ENCODE measurements around the gene EGFR.

EGFR gene

GRCh38 chr7:54985426-54986330 lies 33.1 kb upstream of the EGFR start:
- peak overlapping the region; percentile 69 for H3K27ac ChIP-seq
- TF ChIP-seq, protein P1, sequence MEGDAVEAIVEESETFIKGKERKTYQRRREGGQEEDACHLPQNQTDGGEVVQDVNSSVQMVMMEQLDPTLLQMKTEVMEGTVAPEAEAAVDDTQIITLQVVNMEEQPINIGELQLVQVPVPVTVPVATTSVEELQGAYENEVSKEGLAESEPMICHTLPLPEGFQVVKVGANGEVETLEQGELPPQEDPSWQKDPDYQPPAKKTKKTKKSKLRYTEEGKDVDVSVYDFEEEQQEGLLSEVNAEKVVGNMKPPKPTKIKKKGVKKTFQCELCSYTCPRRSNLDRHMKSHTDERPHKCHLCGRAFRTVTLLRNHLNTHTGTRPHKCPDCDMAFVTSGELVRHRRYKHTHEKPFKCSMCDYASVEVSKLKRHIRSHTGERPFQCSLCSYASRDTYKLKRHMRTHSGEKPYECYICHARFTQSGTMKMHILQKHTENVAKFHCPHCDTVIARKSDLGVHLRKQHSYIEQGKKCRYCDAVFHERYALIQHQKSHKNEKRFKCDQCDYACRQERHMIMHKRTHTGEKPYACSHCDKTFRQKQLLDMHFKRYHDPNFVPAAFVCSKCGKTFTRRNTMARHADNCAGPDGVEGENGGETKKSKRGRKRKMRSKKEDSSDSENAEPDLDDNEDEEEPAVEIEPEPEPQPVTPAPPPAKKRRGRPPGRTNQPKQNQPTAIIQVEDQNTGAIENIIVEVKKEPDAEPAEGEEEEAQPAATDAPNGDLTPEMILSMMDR (conservative IDR thresholded peaks at IDR 0.05): no peak

- H3K27ac ChIP-seq: peak overlapping the region; percentile 49; the same call in 1 of the 2 replicates
Measured at GRCh38 chr7:54986716-54987115, 32.1 kb upstream of the EGFR start.

GRCh38 chr7:54987772-54988171 lies 31.0 kb upstream of the EGFR start:
- H3K27ac ChIP-seq: no peak overlapping the region
- TF ChIP-seq ZFX (IDR thresholded peaks at IDR 0.05): no peak
- TF ChIP-seq, protein P1 (conservative IDR thresholded peaks at IDR 0.05): no peak

More at GRCh38 chr7:54986716-54987115, 32.1 kb upstream of the EGFR start:
- TF ChIP-seq ZFX (IDR thresholded peaks at IDR 0.05): no peak
- TF ChIP-seq, protein P1 (conservative IDR thresholded peaks at IDR 0.05): no peak

GRCh38 chr7:54988516-54988915 lies 30.3 kb upstream of the EGFR start:
- H3K27ac ChIP-seq: peak overlapping the region; percentile 89; the same call in 1 of the 2 replicates

GRCh38 chr7:54989453-54990225 lies 29.2 kb upstream of the EGFR start:
- TF ChIP-seq, protein P1 (conservative IDR thresholded peaks at IDR 0.05): no peak
- no peak for TF ChIP-seq ZFX (IDR thresholded peaks at IDR 0.05)

More at GRCh38 chr7:54988516-54988915, 30.3 kb upstream of the EGFR start:
- TF ChIP-seq ZFX (IDR thresholded peaks at IDR 0.05): no peak

DNA sequence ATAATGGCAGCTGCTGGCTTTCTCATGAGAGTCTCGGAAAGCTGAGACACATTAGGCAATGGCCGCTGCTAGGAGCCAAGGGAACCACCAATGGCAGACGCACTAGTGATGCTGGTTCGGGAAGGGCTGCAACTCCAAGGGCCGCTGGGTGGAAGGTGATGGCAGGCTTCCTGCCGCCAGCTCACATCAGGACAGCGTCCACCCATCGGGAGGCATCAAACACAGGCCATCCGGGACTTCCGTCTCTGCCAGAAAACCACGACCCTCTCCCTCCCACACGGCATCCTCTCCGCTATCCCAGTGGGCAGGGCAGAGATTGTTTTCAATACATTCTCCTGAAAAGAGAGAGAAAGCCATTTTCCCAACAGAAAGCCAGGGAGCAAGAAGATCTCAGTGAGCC lies 27.5 kb upstream of the EGFR start:
- H3K27ac ChIP-seq: peak overlapping the region; percentile 78
- TF ChIP-seq, protein P1 (conservative IDR thresholded peaks at IDR 0.05): no peak
- no peak for TF ChIP-seq ZFX (IDR thresholded peaks at IDR 0.05)

More at GRCh38 chr7:54989453-54990225, 29.2 kb upstream of the EGFR start:
- H3K27ac ChIP-seq: peak overlapping the region; percentile 89

- no peak for TF ChIP-seq ZFX (IDR thresholded peaks at IDR 0.05)
- TF ChIP-seq, protein P1 (conservative IDR thresholded peaks at IDR 0.05): no peak
- peak overlapping the region; percentile 75; the same call in 1 of the 2 replicates for H3K27ac ChIP-seq
Measured at GRCh38 chr7:54992871-54993475, 25.8 kb upstream of the EGFR start.

Data from C4-2B (cell line).